ENCODE measurements around the gene VPS51. TPM values are rescaled to one million over a fixed set of nuclear protein-coding genes. Genes with fewer than 3 reads are reported as not detected.
A peak's percentile ranks its signal among the peaks of the same experiment; 100 is the strongest.

VPS51 gene
- total RNA-seq, 1 donor from 2014 or later = 95.2 TPM

DNA sequence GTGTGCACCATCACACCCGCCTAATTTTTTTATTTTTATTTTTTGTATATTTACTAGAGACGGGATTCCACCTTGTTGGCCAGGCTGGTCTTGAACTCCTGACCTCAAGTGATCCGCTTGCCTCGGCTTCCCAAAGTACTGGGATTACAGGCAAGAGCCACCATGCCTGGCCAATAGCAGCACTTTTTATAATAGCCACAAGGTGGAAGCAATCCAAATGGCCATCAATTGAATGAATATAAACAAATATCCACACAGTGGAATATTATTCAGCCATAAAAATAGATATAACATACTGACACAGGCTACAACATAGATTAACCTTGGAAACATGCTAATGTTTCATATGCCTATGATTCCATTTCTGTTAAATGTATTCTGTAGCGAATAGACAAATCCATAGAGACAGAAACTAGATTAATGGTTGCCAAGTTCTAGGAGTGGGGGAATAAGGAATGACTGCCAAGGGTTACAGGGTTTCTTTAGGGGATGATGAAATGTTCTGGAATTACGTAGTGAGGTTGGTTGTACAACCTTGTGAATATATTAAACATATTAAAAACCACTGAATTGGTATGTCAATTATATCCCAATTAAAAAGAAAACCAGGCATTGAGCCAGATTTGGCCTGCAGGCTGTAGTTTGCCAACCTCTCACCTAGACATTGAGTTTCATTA, 4.8 kb downstream of the VPS51 start:
- intact Hi-C loops (cut with DNase I) = no loop called here
- ATAC-seq (no peak), DNase-seq (ENCODE audit: missing footprints) (no peak)

DNA sequence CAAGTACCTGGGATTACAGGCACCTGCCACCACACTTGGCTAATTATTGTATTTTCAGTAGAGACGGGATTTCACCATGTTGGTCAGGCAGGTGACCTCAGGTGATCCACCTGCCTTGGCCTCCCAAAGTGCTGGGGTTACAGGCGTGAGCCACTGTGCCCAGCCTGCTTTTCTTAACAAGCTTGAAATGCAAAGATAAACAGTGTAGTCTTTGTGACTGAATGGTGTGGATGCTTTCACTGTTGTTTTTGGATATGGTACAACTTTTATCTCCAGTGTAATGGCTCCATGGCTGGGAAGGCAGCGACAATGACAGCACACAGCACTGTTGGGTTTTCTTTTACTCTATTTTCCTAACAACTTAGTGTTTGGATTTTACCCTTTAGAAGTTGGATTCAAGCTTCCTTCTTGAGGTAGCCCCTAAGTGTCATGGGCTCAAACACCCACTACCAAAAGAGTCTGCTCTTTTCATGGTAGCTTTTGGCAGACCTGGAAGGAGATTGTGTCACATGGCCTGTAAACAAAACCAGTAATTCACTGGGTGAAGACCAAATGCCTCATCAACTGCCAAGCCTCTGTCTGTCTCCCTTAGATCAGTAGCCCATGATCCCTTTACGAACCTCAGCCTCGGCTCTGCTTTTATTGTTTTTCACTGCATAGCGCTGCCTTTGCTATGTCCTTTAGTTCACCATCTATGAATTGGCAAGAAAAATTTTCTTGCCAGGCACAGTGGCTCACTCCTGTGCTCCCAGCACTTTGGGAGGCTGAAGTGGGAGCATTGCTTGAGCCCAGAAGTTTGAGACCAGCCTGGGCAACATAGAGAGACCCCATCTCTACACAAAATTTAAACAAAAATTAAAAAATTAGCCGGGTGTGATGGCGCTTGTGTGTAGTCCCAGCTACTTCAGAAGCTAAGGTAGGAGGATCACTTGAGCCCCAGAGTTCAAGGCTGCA, 6.4 kb downstream of the VPS51 start:
- ATAC-seq (peak; percentile 79), DNase-seq (ENCODE audit: missing footprints) (no peak)
- intact Hi-C loops (cut with DNase I) = no loop called here

DNA sequence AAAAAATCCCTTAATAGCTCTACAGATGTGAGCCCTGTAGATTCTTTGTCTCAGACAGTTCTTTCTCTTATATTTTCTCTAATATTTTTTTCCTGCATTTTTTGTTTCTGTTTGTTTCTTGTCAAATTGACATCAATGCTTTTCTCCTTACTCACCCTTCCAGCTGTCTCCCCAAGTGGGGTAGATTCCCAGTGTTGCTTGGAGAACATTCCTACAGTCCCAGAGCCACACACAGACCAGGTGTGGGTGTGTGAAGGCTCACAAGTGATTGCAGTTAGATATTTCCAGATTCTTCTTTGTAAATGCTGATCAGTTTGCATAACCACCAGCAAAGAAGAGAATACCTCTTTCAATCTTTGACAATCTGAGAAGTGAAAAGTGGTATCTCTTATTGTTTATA, 7.5 kb downstream of the VPS51 start:
- intact Hi-C loops (cut with DNase I) = no loop called here
- DNase-seq (ENCODE audit: missing footprints) = no peak
- no peak for ATAC-seq

DNA sequence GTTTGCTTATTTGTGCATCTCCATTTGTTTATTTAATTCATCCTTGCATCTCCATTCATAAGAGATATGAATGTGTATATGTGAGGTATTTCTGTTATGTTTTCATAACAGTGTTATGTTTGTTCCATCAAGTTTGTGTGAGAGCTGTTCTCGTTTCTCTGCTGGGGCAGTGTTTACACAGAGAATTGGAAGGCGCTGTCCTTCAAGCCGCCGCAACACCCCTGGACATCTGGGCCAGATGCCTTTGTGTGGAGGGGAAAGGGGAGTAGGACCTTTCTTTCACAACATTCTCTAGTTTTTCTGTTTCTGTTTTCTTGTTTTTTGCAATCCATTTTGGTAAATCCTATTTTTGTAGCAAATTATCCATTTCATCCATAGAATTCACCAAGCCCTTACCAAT, 8.6 kb downstream of the VPS51 start:
- intact Hi-C loops (cut with DNase I) = no loop called here
- no peak for DNase-seq (ENCODE audit: missing footprints)
- ATAC-seq = peak; percentile 37

DNA sequence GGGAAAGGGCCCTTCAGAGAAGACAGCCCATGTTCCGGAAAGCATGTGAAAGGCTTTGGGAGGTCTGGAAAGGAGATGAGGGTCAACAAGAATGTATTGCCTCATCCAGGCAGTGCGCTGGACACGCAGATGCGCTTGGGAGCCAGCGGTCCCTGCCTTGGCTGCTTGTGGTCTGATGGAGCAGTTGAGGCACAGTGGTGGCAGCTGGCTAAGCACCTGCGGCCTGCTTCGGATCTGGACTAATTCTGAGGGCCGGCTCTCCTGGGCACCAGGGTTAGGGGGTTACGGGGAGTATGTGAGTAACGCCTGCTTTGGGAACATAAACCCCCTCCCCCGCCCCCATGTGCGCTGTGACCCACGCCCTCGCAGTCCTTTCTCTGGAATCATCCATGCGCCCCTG, 11.1 kb downstream of the VPS51 start:
- intact Hi-C loops (cut with DNase I) = no loop called here
- no peak for ATAC-seq
- no peak for DNase-seq (ENCODE audit: missing footprints)

DNA sequence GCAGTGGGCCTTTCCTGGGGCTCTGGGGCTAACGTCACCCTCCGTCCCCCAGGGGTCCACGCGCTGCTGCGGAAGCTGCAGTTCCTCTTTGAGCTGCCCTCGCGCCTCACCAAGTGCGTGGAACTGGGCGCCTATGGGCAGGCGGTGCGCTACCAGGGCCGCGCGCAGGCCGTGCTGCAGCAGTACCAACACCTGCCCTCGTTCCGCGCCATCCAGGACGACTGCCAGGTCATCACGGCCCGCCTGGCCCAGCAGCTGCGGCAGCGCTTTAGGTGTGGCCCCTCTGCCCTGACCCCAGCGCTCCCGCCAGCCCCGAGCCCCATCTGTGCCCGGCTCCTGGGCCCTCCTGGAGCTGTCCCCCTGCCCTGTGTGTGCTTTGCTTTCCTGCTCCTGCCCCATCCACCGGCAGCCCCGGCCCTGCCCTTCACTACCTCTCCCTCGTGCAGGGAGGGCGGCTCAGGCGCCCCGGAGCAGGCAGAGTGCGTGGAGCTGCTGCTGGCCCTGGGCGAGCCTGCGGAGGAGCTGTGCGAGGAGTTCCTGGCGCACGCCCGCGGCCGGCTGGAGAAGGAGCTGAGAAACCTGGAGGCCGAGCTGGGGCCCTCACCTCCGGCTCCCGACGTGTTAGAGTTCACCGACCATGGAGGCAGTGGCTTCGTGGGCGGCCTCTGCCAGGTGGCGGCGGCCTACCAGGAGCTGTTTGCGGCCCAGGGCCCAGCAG, 11.9 kb downstream of the VPS51 start:
- DNase-seq (ENCODE audit: missing footprints) (no peak), ATAC-seq (no peak)
- intact Hi-C loops (cut with DNase I) = no loop called here

DNA sequence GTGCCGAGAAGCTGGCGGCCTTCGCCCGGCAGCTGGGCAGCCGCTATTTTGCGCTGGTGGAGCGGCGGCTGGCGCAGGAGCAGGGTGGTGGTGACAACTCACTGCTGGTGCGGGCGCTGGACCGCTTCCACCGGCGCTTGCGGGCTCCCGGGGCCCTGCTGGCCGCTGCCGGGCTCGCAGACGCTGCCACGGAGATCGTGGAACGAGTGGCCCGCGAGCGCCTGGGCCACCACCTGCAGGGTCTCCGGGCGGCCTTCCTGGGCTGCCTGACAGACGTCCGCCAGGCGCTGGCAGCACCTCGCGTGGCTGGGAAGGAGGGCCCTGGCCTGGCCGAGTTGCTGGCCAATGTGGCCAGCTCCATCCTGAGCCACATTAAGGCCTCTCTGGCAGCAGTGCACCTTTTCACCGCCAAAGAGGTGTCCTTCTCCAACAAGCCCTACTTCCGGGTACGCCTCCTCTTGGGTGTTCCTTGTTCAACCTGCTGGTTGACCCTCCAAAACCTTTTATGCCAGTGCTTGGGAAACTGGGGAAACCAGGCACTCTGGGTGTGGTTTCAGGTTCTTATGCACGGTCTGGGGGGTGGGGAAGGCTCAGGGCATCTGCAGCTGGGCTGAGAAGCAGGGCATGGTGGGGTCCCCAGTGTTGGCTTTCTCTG, 12.6 kb downstream of the VPS51 start:
- ATAC-seq (no peak), DNase-seq (ENCODE audit: missing footprints) (no peak)
- intact Hi-C loops (cut with DNase I) = no loop called here

DNA sequence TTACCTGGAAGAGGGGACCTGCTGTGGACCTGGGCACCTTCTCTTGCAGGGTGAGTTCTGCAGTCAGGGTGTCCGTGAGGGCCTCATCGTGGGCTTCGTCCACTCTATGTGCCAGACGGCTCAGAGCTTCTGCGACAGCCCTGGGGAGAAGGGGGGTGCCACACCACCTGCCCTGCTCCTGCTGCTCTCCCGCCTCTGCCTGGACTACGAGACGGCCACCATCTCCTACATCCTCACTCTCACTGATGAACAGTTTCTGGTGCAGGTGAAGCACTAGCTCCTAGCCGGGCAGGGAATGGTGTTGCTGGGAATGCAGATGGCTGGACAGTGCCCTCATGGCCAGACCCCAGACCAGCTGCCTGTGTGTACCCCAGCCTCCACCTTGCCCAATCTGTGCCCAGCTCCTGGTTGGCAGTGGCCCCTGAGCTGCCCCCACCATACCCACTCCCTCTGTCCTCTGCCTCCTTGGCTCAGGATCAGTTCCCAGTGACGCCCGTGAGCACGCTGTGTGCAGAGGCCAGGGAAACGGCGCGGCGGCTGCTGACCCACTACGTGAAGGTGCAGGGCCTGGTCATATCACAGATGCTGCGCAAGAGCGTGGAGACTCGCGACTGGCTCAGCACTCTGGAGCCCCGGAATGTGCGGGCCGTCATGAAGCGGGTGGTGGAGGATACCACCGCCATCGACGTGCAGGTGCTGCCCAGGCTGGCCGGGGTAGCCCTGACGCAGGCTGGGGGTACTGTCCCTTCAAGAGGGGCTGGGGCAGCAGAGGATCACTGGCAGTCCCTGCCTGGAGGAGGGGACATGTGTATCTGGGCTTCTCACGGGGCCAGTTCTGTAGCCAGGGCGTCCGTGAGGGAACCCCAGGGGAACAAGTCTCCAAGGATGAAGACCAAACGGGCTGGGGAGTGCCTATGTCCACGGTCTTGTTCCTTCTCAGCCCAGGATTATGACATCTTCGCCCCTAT, 13.5 kb downstream of the VPS51 start:
- DNase-seq (ENCODE audit: missing footprints) = no peak
- no peak for ATAC-seq
- intact Hi-C loops (cut with DNase I) = loop anchor here (2.0 to 5.0 kb wide), 2 partner anchors 95 to 153 kb away; partner anchors contain the start of genes ARL2 and POLA2

DNA sequence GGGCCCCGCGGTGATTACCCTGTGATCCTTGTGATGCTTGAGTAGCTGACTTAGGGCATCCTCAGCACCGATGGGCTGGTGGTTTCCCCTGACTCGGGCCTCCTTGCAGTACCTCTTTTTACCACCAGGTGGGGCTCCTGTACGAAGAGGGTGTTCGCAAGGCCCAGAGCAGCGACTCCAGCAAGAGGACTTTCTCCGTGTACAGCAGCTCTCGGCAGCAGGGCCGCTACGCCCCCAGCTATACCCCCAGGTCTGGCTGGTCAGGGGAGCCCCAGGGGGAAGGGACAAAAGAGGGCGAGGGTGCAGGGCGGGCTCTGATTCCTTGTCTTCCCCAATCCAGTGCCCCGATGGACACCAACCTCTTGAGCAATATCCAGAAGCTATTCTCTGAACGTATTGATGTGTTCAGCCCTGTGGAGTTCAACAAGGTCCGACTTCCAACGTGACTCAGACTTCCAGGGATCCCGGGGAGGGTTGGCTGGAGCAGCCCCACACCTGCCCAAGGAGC, 14.4 kb downstream of the VPS51 start:
- DNase-seq (ENCODE audit: missing footprints) (peak; percentile 90), ATAC-seq (peak; percentile 56)
- intact Hi-C loops (cut with DNase I) = loop anchor here (2.0 to 5.0 kb wide), 2 partner anchors 96 to 152 kb away; partner anchors contain the start of genes ARL2 and POLA2

DNA sequence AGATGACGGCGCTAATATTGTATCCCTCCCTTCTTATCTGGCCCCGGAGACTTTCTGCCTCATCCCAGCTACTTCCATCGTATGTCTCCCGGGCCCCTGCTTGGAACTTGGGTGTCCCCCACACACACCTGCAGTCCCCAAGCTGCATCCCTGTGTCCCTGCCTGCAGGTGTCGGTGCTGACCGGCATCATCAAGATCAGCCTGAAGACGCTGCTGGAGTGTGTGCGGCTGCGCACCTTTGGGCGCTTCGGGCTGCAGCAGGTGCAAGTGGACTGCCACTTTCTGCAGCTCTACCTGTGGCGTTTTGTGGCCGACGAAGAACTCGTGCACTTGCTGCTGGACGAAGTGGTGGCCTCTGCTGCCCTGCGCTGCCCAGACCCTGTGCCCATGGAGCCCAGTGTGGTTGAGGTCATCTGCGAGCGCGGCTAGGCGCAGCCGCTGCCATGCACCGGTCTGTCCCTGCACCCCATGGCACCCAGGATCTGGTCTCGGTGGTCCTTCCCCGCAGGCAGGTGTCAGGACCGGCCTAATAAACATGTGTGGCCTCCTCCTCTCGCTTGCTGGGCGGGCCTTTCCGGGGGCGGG, 15.2 kb downstream of the VPS51 start:
- intact Hi-C loops (cut with DNase I) = loop anchor here (2.0 to 5.0 kb wide), 2 partner anchors 96 to 151 kb away; partner anchors contain the start of genes ARL2 and POLA2
- DNase-seq (ENCODE audit: missing footprints) = no peak

DNA sequence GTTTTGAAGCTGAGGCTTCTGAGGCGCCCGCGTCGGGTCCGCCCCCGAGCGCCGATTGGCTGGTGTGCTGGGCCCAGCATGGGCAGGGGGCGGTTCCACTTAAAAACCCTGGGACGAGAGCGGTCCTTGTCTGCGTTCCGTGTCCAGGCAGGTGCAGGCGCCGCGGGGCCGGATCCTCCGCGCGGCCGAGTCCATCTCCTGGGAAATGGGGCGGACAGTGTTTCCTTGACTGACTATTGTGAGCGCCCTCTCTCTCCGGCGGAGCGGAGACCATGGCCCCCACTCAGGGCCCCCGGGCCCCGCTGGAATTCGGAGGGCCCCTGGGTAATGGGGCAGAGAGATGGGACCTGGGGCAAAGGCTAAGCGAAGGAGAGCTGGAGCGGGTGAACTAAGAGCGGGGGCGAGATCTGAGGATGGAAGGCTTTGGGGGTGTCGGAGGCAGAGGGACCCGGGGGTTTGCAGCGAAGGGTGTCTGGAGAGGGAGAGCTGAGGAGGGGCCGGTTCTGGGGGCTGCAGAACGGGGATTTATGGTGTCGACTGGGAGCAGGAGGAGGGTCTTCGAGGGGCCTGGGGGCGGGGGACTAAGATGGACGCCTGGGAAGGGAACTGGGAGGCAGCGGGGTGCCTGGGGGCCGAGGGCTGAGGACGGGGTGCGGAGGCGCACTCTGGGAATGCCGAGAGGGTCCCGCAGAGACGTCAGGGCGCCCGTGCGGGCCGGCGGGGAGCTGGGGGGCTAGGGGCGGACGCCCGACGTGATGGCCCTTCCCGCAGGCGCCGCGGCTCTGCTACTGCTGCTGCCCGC, 15.9 kb downstream of the VPS51 start, which contains the start of gene TM7SF2:
Gene TM7SF2, plus strand, starts transcription at position 129 of the 802 bp plus-strand sequence. Its CDS starts 144 bp downstream, at position 273.
- DNase-seq (ENCODE audit: missing footprints) = peak; percentile 99
- peak; percentile 92 for ATAC-seq
- intact Hi-C loops (cut with DNase I) = loop anchor here (2.0 to 5.0 kb wide), 2 partner anchors 97 to 150 kb away; partner anchors contain the start of genes ARL2 and POLA2

More for the DNA sequence above, 15.2 kb downstream of the VPS51 start:
- no peak for ATAC-seq

DNA sequence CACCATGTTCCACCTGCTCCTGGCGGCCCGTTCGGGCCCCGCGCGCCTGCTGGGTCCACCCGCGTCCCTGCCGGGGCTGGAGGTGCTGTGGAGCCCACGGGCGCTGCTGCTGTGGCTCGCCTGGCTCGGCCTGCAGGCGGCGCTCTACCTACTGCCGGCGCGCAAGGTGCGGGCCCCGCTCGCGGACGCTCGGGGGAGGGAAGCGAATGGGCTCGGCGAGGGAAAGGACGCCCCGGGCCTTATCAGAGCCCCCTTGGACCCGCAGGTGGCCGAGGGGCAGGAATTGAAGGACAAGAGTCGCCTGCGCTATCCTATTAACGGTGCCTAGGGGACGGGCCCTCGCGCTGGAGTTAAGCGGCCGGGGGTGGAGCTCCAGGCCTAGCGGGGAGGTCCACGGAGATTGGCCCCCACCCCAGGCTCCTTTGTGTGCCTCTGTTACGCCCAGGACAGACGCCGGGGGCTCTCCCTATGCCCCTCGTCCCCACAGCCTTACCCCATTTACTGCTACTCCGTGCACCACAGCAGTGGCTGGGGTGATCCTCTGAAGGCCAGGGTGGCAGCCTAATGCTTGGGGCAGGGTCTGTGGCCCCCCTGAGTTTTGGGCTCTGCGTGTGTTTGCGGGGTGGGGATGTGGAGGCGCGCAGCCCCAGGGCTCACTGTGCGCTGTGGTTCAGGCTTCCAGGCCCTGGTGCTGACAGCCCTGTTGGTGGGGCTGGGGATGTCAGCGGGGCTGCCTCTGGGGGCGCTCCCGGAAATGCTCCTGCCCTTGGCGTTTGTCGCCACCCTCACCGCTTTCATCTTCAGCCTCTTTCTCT, 16.7 kb downstream of the VPS51 start:
- ATAC-seq = peak; percentile 56
- peak; percentile 78 for DNase-seq (ENCODE audit: missing footprints)

DNA sequence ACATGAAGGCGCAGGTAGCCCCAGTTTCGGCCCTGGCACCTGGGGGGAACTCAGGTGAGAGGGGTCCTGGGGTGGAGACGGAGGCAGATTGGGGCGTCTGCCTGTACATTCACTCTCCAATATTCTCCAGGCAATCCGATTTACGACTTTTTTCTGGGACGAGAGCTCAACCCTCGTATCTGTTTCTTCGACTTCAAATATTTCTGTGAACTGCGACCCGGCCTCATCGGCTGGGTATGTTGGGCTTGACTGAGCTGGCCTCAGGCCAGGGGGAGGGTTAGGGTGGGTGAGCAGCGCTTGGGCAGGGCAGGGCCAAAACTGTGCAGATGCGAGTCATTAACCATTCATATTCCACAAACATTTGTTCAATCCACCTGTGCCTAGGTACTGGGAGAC, 17.3 kb downstream of the VPS51 start:
- ATAC-seq (no peak), DNase-seq (ENCODE audit: missing footprints) (no peak)
- intact Hi-C loops (cut with DNase I) = loop anchor here (5.0 kb wide), 1 partner anchor 149 kb away; the partner anchor contains the start of gene POLA2

More for the DNA sequence above, 16.7 kb downstream of the VPS51 start:
- intact Hi-C loops (cut with DNase I) = loop anchor here (5.0 kb wide), 1 partner anchor 150 kb away; the partner anchor contains the start of gene POLA2

DNA sequence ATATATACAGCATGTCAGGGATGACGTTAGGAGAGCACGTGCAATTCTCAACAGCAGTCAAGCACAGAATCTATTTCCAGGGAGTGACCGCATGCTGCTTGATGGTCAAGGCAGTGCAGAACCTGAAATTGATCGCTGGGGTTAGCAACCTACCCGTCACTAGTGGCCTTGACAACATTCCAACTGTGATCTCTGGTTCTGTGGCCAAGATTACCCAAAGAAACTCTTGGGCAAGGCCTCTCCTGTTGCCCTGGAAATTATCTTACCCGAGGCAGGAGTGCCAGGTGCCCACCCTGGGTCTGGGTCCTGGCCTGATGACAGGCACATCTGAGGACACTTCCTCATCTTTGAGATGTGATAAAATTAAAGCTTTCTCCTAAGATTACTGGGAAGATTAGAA, 17.8 kb downstream of the VPS51 start:
- DNase-seq (ENCODE audit: missing footprints) = no peak
- no peak for ATAC-seq
- intact Hi-C loops (cut with DNase I) = loop anchor here (5.0 kb wide), 1 partner anchor 148 kb away; the partner anchor contains the start of gene POLA2

All from Right ventricle myocardium inferior (tissue), 1 donor.